Omental fat pad (tissue), 4 donors: ENCODE measurements around the gene ROBO1. TPM values are rescaled to one million over a fixed set of nuclear protein-coding genes. Genes with fewer than 3 reads are reported as not detected.

Experiments
- ATAC-seq: fragments of 150-250 bp; one replicate; pipeline ENCODE4 v1.9.1; 2016; ENCODE audit warnings: mild to moderate bottlenecking, moderate library complexity; ENCODE audit not compliant: low FRiP score
- DNase-seq: peaks from one replicate; pipeline ENCODE4 v3.0.0-alpha.2; 2019; ENCODE audit warnings: low spot score
- total RNA-seq, 4 donors: library from RNA; depleted of rRNA; stranded (reverse); fragments of >200 nt; gene quantifications; one replicate each; pipeline ENCODE4 v1.1.0, GENCODE V29; 2016
- TF ChIP-seq, protein P1 (sequence below), 3 donors: fragments of 450-650 bp; IDR thresholded peaks; one replicate each; pipeline ENCODE4 v1.5.1; 2016 to 2017; ENCODE audit warnings: antibody characterized with exemption in 3 of 3, mild to moderate bottlenecking in 3 of 3, moderate library complexity in 2 of 3

The ROBO1 gene
- total RNA-seq, 4 donors from 2014 or later, result 13.7 to 34.2 (median 21.0) TPM

DNA sequence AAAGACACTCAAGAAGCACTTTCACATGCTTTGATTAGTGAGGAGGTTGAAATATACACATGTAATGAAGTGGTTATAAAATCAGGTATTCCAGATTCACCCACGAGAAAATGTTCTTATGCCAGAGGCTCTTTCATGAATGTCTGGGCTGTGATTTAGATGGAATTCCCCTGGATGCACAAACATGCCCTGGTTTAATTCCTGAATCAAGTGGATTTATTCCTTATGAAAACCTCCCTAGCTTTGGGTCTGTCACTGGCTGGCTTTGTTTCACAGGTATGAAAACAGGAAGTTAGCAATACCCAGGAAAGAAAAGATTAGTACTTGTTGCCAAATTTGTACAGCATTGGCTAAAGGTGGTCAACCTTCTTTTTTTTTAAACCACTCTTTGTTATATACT is 1123.0 kb downstream of the ROBO1 start:
- DNase-seq, result no peak
- no peak for ATAC-seq
- TF ChIP-seq, protein P1, sequence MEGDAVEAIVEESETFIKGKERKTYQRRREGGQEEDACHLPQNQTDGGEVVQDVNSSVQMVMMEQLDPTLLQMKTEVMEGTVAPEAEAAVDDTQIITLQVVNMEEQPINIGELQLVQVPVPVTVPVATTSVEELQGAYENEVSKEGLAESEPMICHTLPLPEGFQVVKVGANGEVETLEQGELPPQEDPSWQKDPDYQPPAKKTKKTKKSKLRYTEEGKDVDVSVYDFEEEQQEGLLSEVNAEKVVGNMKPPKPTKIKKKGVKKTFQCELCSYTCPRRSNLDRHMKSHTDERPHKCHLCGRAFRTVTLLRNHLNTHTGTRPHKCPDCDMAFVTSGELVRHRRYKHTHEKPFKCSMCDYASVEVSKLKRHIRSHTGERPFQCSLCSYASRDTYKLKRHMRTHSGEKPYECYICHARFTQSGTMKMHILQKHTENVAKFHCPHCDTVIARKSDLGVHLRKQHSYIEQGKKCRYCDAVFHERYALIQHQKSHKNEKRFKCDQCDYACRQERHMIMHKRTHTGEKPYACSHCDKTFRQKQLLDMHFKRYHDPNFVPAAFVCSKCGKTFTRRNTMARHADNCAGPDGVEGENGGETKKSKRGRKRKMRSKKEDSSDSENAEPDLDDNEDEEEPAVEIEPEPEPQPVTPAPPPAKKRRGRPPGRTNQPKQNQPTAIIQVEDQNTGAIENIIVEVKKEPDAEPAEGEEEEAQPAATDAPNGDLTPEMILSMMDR (IDR thresholded peaks at IDR 0.05), result no peak

DNA sequence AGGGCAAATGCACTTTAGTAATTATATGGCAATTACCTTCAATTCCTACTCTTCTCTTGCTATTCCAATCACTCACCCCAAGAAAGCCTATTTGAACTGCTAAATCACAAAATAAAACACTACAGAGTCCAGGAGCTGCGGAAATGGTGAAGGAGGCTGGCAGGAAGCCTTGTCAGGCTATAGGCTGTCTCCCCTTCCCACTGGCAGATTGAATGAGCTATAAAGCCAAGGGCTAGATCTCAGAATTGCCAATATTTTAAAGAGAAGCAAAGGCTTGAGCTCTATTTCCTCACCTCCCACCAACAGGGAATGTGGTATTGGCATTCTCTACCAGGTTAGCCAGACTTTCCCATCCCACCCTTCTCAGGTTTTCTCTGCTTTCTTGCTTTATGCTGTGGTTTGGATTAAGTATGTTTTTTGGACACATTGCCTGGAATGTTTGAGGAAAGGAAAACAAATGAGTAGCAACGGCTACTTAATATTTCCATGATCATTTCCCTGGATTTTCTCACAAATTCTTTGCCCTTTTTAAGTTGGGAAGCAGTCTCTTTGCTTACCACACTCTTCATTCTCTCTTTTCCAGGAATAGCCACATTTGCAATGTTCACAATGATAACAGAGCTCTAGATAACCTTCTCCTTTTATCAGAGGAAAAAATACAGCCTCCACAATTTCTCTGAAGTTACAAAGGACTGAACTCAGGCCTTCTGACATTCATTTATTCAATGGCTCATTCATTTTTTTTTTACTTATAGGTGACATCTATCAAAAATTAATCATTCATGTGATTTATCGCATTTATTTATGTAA is 1125.4 kb downstream of the ROBO1 start:
- DNase-seq (no peak), ATAC-seq (no peak)

DNA sequence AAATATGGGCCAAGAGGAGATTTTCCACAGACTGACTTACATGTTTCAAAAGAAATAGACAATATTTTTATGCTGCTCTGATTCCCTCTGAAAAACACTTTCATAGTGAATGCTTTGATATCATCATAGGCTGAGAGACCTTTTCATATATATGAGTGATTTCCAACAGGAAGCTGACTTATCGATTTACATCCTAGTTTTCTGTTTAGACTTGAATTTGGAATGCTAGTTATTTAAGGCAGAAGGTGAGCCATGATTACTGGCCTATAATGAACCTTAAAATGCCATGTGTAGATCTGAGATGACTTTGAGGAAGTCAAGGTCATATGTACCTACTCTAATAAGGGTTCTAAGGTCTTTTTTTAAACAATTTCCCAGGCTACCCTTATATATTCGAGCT is 1126.1 kb downstream of the ROBO1 start:
- ATAC-seq (no peak), DNase-seq (no peak)
- TF ChIP-seq, protein P1 (IDR thresholded peaks at IDR 0.05), result no peak

More for the DNA sequence above, 1125.4 kb downstream of the ROBO1 start:
- TF ChIP-seq, protein P1 (IDR thresholded peaks at IDR 0.05), result no peak

DNA sequence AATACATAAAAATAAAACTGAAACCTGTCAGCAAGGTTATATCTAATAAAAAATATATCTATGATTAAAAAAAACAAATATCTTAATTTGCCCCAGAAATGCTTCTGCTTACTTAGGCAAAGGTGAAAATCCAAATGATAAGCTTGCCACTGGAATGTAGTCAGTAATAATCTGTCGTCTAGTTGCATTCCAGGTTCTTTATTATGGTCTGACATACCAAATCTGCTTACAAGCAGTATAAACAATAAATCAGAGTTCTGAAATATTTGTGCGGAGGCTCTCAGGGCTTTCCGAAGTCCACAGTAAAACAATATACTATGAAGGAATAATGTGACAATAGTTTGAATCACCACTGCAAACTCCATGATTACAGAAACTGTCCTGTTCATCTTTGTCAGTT is 1133.5 kb downstream of the ROBO1 start:
- no peak for DNase-seq
- TF ChIP-seq, protein P1 (IDR thresholded peaks at IDR 0.05), result no peak
- ATAC-seq, result no peak

DNA sequence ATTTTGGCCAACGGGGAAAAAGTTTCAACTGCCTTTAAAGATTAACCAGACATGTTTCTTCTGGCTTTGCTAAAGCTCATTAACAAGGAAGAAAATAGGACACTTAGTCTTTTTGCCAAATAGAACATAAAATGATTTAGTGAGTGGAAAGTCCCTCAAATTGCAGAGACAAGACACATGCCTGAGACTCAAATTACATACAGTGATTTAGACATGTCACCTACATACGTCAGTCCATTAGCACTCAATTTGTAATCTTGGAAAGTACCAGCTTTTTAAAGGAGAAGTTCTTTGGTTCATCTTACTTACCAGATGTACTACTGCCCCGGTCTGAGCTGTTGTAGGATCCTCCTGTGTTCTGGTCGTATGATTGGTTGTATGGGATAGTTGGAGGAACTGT is 1134.2 kb downstream of the ROBO1 start:
- no peak for ATAC-seq

DNA sequence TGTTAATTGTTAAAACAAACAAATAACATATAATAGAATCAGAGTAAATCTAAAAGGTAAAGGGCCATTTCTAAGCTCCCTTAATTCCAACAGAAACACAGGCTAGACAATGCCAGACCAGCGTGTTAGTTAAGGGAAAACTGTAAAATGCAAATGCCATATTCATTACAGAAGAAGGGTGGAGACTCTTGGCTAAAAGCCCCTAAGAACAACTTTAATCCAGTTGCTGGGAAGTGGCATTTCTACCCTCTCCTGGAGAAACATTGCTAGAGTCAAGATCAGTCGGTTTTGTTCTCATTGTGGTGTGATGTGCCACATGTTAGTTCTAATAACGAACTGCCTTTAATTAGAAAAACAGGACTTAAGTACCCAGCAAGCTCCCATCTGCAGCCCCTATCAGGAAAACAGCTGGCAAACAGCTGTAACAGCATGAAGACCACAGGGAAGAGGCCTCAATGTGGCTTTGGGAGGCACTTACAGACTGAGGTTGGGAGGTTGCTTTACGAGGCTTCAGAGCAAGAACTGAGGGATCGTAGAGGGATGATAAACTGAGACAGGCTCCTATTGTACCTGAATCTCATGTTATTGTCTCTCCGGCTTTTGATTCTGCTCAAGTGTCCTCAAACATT is 1134.8 kb downstream of the ROBO1 start:
- TF ChIP-seq, protein P1 (IDR thresholded peaks at IDR 0.05), result no peak
- ATAC-seq, result no peak
- no peak for DNase-seq

More for the DNA sequence above, 1134.2 kb downstream of the ROBO1 start:
- TF ChIP-seq, protein P1 (IDR thresholded peaks at IDR 0.05), result no peak
- DNase-seq, result no peak
